ENCODE results near the gene LRRC8A. TPM values are rescaled to one million over a fixed set of nuclear protein-coding genes. Genes with fewer than 3 reads are reported as not detected.

LRRC8A gene
- total and polyA plus RNA-seq, 2 of the 13 experiments (the other 11 are each of a cell fraction or from before 2014, with no cell fraction given): 16.1 to 40.6 TPM

GRCh38 chr9:128906741-128907140 is 24.8 kb downstream of the LRRC8A start:
- FAIRE-seq: no peak
- H3K4me2 ChIP-seq (ENCODE audit: low read depth, low read length): no peak overlapping the region
- no TSS peak for BruUV-seq (replicated peaks)

GRCh38 chr9:128908372-128908771 is 26.4 kb downstream of the LRRC8A start:
- 100% methylated on average over 8 of the region's 24 CpGs for WGBS (ENCODE audit: low lambda C conversion rate)
- intact Hi-C loops (cut with micrococcal nuclease; ENCODE audit: unreplicated experiment) (no loop called here), in situ Hi-C loops (cut with HindIII; ENCODE audit: extremely low pct_ligation_motif_present, low pct_unique_long_range_greater_than_20kb) (no loop called here)
- Histone ChIP-seq H3K4me3 (replicated peaks in 1 of 3; ENCODE audit: insufficient read depth in 1 of 3, low read depth in 2 of 3, low read length in 3 of 3) (no peak overlapping the region), H3K79me2 (ENCODE audit: insufficient read depth, low read length) (peaks cover 2% of the 10 kb centered on the region), H2AFZ (ENCODE audit: low read length) (no peak overlapping the region), H3K27me3 (ENCODE audit: control insufficient read depth in 1 of 2, insufficient read depth in 2 of 2, low read length in 2 of 2) (no peaks in the 10 kb centered on the region), H3K9ac (ENCODE audit: insufficient read depth, low read depth, low read length) (no peak overlapping the region), H3K9me3 (ENCODE audit: low read length) (no peaks in the 10 kb centered on the region), H3K36me3 (replicated peaks in 1 of 2; ENCODE audit: control insufficient read depth in 1 of 2, insufficient read depth in 2 of 2, low read length in 2 of 2) (peaks cover 25 to 44% of the 10 kb centered on the region in 2 experiments), H4K20me1 (ENCODE audit: insufficient read depth, low read length) (no peaks in the 10 kb centered on the region), H3K4me2 (ENCODE audit: low read depth, low read length) (no peak overlapping the region), H3K27ac (ENCODE audit: extremely low read length, insufficient read depth, low read length) (no peak overlapping the region), H3K4me1 (ENCODE audit: insufficient read depth, low read length) (peaks cover 54% of the 10 kb centered on the region)
- DNase-seq (ENCODE audit: low spot score) (no peak), FAIRE-seq (no peak), ATAC-seq (no peak)
- POLR2A ChIA-PET: interaction anchor here (1.2 kb wide), 1 partner anchor 11 kb away, joined by 3 read pairs; no protein-coding TSS in a partner anchor
- CTCF ChIA-PET (ENCODE audit: low intra/inter-chr PET ratio, low total read pairs): no interaction called here
- BruUV-seq (replicated peaks): no TSS peak
- TF ChIP-seq SKI (IDR thresholded peaks at IDR 0.05; ENCODE audit: partially characterized antibody) (no peak), ZNF451 (CRISPR knock-in tag; IDR thresholded peaks at IDR 0.05) (no peak), ARID5B (CRISPR knock-in tag; IDR thresholded peaks at IDR 0.05) (no peak), JUN (CRISPR knock-in tag; IDR thresholded peaks at IDR 0.05) (no peak), TBP (CRISPR knock-in tag; IDR thresholded peaks at IDR 0.05) (no peak), PPARG (CRISPR knock-in tag; conservative IDR thresholded peaks at IDR 0.05) (no peak), ZNF44 (CRISPR knock-in tag; IDR thresholded peaks at IDR 0.05) (no peak), ZFYVE20 (CRISPR knock-in tag; IDR thresholded peaks at IDR 0.05; ENCODE audit: borderline replicate concordance, low read depth) (no peak), SATB2 (CRISPR knock-in tag; IDR thresholded peaks at IDR 0.05) (no peak)

More at GRCh38 chr9:128906741-128907140, 24.8 kb downstream of the LRRC8A start:
- Histone ChIP-seq H3K4me1 (ENCODE audit: insufficient read depth, low read length) (peaks cover 38% of the 10 kb centered on the region), H3K9ac (ENCODE audit: insufficient read depth, low read depth, low read length) (no peak overlapping the region), H3K36me3 (replicated peaks in 1 of 2; ENCODE audit: control insufficient read depth in 1 of 2, insufficient read depth in 2 of 2, low read length in 2 of 2) (peaks cover 27 to 44% of the 10 kb centered on the region in 2 experiments), H3K27ac (ENCODE audit: extremely low read length, insufficient read depth, low read length) (peak overlapping the region; percentile 50), H3K4me3 (replicated peaks in 1 of 3; ENCODE audit: insufficient read depth in 1 of 3, low read depth in 2 of 3, low read length in 3 of 3) (no peak overlapping the region), H3K27me3 (ENCODE audit: control insufficient read depth in 1 of 2, insufficient read depth in 2 of 2, low read length in 2 of 2) (no peaks in the 10 kb centered on the region), H2AFZ (ENCODE audit: low read length) (no peak overlapping the region), H4K20me1 (ENCODE audit: insufficient read depth, low read length) (no peaks in the 10 kb centered on the region), H3K79me2 (ENCODE audit: insufficient read depth, low read length) (peaks cover 4% of the 10 kb centered on the region), H3K9me3 (ENCODE audit: low read length) (no peaks in the 10 kb centered on the region)
- CTCF ChIA-PET (ENCODE audit: low intra/inter-chr PET ratio, low total read pairs): no interaction called here
- in situ Hi-C loops (cut with HindIII; ENCODE audit: extremely low pct_ligation_motif_present, low pct_unique_long_range_greater_than_20kb): no loop called here
- WGBS (ENCODE audit: low lambda C conversion rate): 65% methylated on average over 2 of the region's 2 CpGs
- POLR2A ChIA-PET: interaction anchor here (0.6 to 1.0 kb wide), 2 partner anchors 31 to 238 kb away, joined by 3 read pairs; no protein-coding TSS in a partner anchor
- DNase-seq (ENCODE audit: low spot score) (no peak), ATAC-seq (no peak)
- no peak for TF ChIP-seq E2F2 (CRISPR knock-in tag; IDR thresholded peaks at IDR 0.05; ENCODE audit: borderline replicate concordance)
- TF ChIP-seq ZNF761 (CRISPR knock-in tag; conservative IDR thresholded peaks at IDR 0.05): 0 out of 2 replicates have a peak, but pooled peaks have one; percentile 13
- 0 out of 2 replicates have a peak, but pooled peaks have one; percentile 7 for TF ChIP-seq ZNF441 (CRISPR knock-in tag; IDR thresholded peaks at IDR 0.05; ENCODE audit: borderline replicate concordance)
- TF ChIP-seq ZBTB7A (CRISPR knock-in tag; IDR thresholded peaks at IDR 0.05): 0 out of 2 replicates have a peak, but pooled peaks have one; percentile 23
- intact Hi-C loops (cut with micrococcal nuclease; ENCODE audit: unreplicated experiment): no loop called here
